Caco-2 (cell line): ENCODE data around the gene DCP2. TPM values are rescaled to one million over a fixed set of nuclear protein-coding genes. Genes with fewer than 3 reads are reported as not detected.

Experiments
- BruUV-seq: library from RNA; stranded (reverse); fragments of 400-500 nt; replicated peaks from 2 replicates; lab custom pipeline; 2021; lab: Mats Ljungman, UMichigan
- CTCF ChIA-PET: fragments of 300-600 bp; sonication (Branson Sonifier 250); formaldehyde crosslinking; loops from one replicate; lab custom pipeline; 2022; ENCODE audit warnings: antibody characterized with exemption; lab: Charles Lee
- POLR2A ChIA-PET: fragments of 300-600 bp; sonication (Branson Sonifier 250); formaldehyde crosslinking; loops from one replicate; lab custom pipeline; 2022; ENCODE audit warnings: antibody characterized with exemption; lab: Charles Lee
- DNase-seq, 2 experiments: peaks; one replicate each; pipeline versions ENCODE4 v3.0.0 to v3.0.0-alpha.2; 2020 to 2022
- H3K27me3 ChIP-seq: replicated peaks from 2 replicates; pipeline ENCODE4 v1.6.0; 2011; ENCODE audit warnings: low read length; ENCODE audit not compliant: control insufficient read depth, insufficient read depth
- H3K36me3 ChIP-seq: 2 replicates; pipeline ENCODE4 v1.5.1; 2011; ENCODE audit warnings: low read length; ENCODE audit not compliant: control insufficient read depth, insufficient read depth
- H3K4me1 ChIP-seq: fragments of 250-450 bp; sonication (Bioruptor Pico); 2 replicates; pipeline ENCODE4 v1.5.1; 2020; ENCODE audit warnings: mild to moderate bottlenecking
- H3K4me3 ChIP-seq: 2 replicates; pipeline ENCODE4 v1.5.1; 2011; ENCODE audit warnings: low read depth, mild to moderate bottlenecking, control low read depth, low read length
- H3K9me3 ChIP-seq: fragments of 250-450 bp; sonication (Bioruptor Pico); 2 replicates; pipeline ENCODE4 v1.5.1; 2020; ENCODE audit warnings: mild to moderate bottlenecking, moderate library complexity
- H3K27ac Mint-ChIP-seq: one replicate; pipeline ENCODE4 v1.8.0; 2022; ENCODE audit warnings: mixed read lengths; ENCODE audit not compliant: unreplicated experiment
- H3K27me3 Mint-ChIP-seq: one replicate; pipeline ENCODE4 v1.8.0; 2022; ENCODE audit warnings: mixed read lengths; ENCODE audit not compliant: insufficient read depth, unreplicated experiment
- H3K36me3 Mint-ChIP-seq: one replicate; pipeline ENCODE4 v1.8.0; 2022; ENCODE audit warnings: mild to moderate bottlenecking, mixed read lengths; ENCODE audit not compliant: insufficient read depth, unreplicated experiment
- H3K4me1 Mint-ChIP-seq: one replicate; pipeline ENCODE4 v1.8.0; 2022; ENCODE audit warnings: low read depth, mixed read lengths; ENCODE audit not compliant: unreplicated experiment
- H3K4me3 Mint-ChIP-seq: one replicate; pipeline ENCODE4 v1.8.0; 2022; ENCODE audit warnings: mild to moderate bottlenecking, moderate library complexity, mixed read lengths; ENCODE audit not compliant: unreplicated experiment
- H3K9me3 Mint-ChIP-seq: one replicate; pipeline ENCODE4 v1.8.0; 2022; ENCODE audit warnings: mixed read lengths; ENCODE audit not compliant: unreplicated experiment
- CTCF ChIP-seq, 2 experiments: fragments of 200-600 bp in 1 of 2; IDR thresholded peaks; 1 replicate in 1 of 2; 2 replicates in 1 of 2; pipeline versions ENCODE4 v1.5.1 to v1.8.0; 2011 to 2022; ENCODE audit warnings: antibody characterized with exemption in 1 of 2, control low read depth in 1 of 2, inconsistent platforms in 1 of 2, low read depth in 1 of 2, low read length in 1 of 2, mild to moderate bottlenecking in 1 of 2, moderate library complexity in 1 of 2; ENCODE audit not compliant: insufficient read depth in 1 of 2, severe bottlenecking in 1 of 2, unreplicated experiment in 1 of 2
- intact Hi-C: fragments of 100-400 bp; cut with micrococcal nuclease; formaldehyde crosslinking; loops from one replicate; pipeline ENCODE4 v1.10.0; 2022; ENCODE audit not compliant: unreplicated experiment
- total RNA-seq: library from RNA; stranded (reverse); gene quantifications from 2 replicates; pipeline ENCODE4 v1.2.3, GENCODE V29; 2022

DCP2 gene
- total RNA-seq, 1 experiment from 2014 or later: 149 TPM

GRCh38 chr5:113065626-113066025, 89.0 kb downstream of the DCP2 start:
- BruUV-seq: no TSS peak
- H3K9me3 ChIP-seq: no peaks in the 10 kb centered on the region
- no peaks in the 10 kb centered on the region for H3K36me3 ChIP-seq

GRCh38 chr5:113067635-113068344, 91.2 kb downstream of the DCP2 start:
- BruUV-seq: no TSS peak

More at GRCh38 chr5:113065626-113066025, 89.0 kb downstream of the DCP2 start:
- Histone ChIP-seq H3K4me1 (no peaks in the 10 kb centered on the region), H3K27me3 (no peaks in the 10 kb centered on the region), H3K4me3 (no peak overlapping the region)
- peaks cover 20% of the 10 kb centered on the region for H3K27me3 Mint-ChIP-seq
- no peak overlapping the region for H3K27ac Mint-ChIP-seq
- H3K36me3 Mint-ChIP-seq: no peaks in the 10 kb centered on the region
- H3K4me1 Mint-ChIP-seq: no peaks in the 10 kb centered on the region
- POLR2A ChIA-PET: no interaction called here
- TF ChIP-seq CTCF (IDR thresholded peaks at IDR 0.05; ENCODE audit: insufficient read depth in 1 of 2, low read depth in 1 of 2, low read length in 1 of 2, severe bottlenecking in 1 of 2, unreplicated experiment in 1 of 2): no peak
- CTCF ChIA-PET: no interaction called here
- intact Hi-C loops: no loop called here
- DNase-seq: no peak
- H3K9me3 Mint-ChIP-seq: no peaks in the 10 kb centered on the region
- no peak overlapping the region for H3K4me3 Mint-ChIP-seq

GRCh38 chr5:113068559-113068958, 92.0 kb downstream of the DCP2 start:
- TF ChIP-seq CTCF (IDR thresholded peaks at IDR 0.05; ENCODE audit: insufficient read depth in 1 of 2, low read depth in 1 of 2, low read length in 1 of 2, severe bottlenecking in 1 of 2, unreplicated experiment in 1 of 2): no peak
- Histone ChIP-seq H3K36me3 (no peaks in the 10 kb centered on the region), H3K4me1 (no peaks in the 10 kb centered on the region), H3K9me3 (no peaks in the 10 kb centered on the region), H3K27me3 (no peaks in the 10 kb centered on the region), H3K4me3 (no peak overlapping the region)
- Mint-ChIP-seq H3K27me3 (peaks cover 2% of the 10 kb centered on the region), H3K9me3 (no peaks in the 10 kb centered on the region), H3K4me1 (no peaks in the 10 kb centered on the region), H3K4me3 (no peak overlapping the region), H3K36me3 (no peaks in the 10 kb centered on the region), H3K27ac (no peak overlapping the region)
- no peak for DNase-seq
- ChIA-PET POLR2A (no interaction called here), CTCF (no interaction called here)
- intact Hi-C loops: no loop called here
- BruUV-seq: no TSS peak

More at GRCh38 chr5:113067635-113068344, 91.2 kb downstream of the DCP2 start:
- intact Hi-C loops: no loop called here
- no peak for TF ChIP-seq CTCF (IDR thresholded peaks at IDR 0.05; ENCODE audit: insufficient read depth in 1 of 2, low read depth in 1 of 2, low read length in 1 of 2, severe bottlenecking in 1 of 2, unreplicated experiment in 1 of 2)
- Mint-ChIP-seq H3K9me3 (no peaks in the 10 kb centered on the region), H3K4me3 (no peak overlapping the region), H3K27ac (no peak overlapping the region), H3K36me3 (no peaks in the 10 kb centered on the region), H3K27me3 (peaks cover 10% of the 10 kb centered on the region), H3K4me1 (no peaks in the 10 kb centered on the region)
- H3K9me3 ChIP-seq: no peaks in the 10 kb centered on the region
- no peak for DNase-seq
- no peak overlapping the region for H3K4me3 ChIP-seq
- no peaks in the 10 kb centered on the region for H3K4me1 ChIP-seq
- H3K27me3 ChIP-seq: no peaks in the 10 kb centered on the region
- H3K36me3 ChIP-seq: no peaks in the 10 kb centered on the region
- POLR2A ChIA-PET: no interaction called here
- CTCF ChIA-PET: no interaction called here

Other genes starting within 250 kb of the DCP2 start
- gene APC, start 238.9 kb upstream of the DCP2 start, total RNA-seq: 27.5 and 28.6 TPM in 2 replicates
- 63.5 and 65.1 TPM in 2 replicates for gene SRP19, start 115.5 kb upstream of the DCP2 start, total RNA-seq
- gene REEP5, start 54.6 kb upstream of the DCP2 start, total RNA-seq: 88.2 and 99.3 TPM in 2 replicates